Fibroblast of the aortic adventitia (primary cell): ENCODE data around the gene C2CD2. TPM values are rescaled to one million over a fixed set of nuclear protein-coding genes. Genes with fewer than 3 reads are reported as not detected.

Experiments
- DNase-seq: peaks from one replicate; pipeline ENCODE4 v3.0.0-alpha.2; 2010; ENCODE audit warnings: low read depth
- H3K4me3 ChIP-seq: 2 replicates; pipeline ENCODE4 v1.5.1; 2011; ENCODE audit warnings: low read depth, mild to moderate bottlenecking, control low read depth, low read length, moderate library complexity
- total RNA-seq: library from RNA; depleted of rRNA; stranded (reverse); fragments of >200 nt; gene quantifications from 2 replicates; pipeline ENCODE4 v1.2.3, GENCODE V29; 2012; ENCODE audit warnings: low replicate concordance
- TF ChIP-seq, protein P1 (sequence below): IDR thresholded peaks from 2 replicates; pipeline ENCODE4 v1.5.1; 2011; ENCODE audit warnings: mild to moderate bottlenecking, low read length, control low read depth, inconsistent platforms; ENCODE audit not compliant: insufficient read depth

The C2CD2 gene
- total RNA-seq, 1 donor = 20.2 TPM

DNA sequence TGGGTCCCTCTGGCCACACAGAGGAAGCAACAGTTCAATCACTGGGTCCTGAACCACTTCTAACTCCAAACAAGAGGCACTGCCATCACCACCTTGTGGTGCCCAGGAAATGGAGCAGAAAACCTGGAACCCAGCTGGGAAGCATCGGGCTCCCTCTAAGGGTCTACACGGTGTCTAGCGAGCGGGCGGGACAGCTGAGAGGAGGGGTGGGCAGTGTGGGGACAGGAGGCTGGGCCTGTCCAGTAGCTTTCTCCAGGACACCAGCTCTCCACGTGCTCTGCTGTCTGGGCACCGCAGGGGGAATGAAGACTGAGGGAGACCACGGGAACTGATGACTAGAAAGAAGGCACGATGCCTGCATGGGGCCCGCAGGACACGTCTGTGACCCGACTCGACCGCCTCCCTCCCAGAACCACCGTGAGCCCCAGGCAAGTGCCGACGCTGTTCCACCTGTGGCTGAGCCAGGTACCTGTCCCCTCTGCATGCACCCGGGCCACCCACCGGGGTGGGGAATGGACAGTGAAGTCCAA, 69.3 kb downstream of the C2CD2 start:
- TF ChIP-seq, protein P1, sequence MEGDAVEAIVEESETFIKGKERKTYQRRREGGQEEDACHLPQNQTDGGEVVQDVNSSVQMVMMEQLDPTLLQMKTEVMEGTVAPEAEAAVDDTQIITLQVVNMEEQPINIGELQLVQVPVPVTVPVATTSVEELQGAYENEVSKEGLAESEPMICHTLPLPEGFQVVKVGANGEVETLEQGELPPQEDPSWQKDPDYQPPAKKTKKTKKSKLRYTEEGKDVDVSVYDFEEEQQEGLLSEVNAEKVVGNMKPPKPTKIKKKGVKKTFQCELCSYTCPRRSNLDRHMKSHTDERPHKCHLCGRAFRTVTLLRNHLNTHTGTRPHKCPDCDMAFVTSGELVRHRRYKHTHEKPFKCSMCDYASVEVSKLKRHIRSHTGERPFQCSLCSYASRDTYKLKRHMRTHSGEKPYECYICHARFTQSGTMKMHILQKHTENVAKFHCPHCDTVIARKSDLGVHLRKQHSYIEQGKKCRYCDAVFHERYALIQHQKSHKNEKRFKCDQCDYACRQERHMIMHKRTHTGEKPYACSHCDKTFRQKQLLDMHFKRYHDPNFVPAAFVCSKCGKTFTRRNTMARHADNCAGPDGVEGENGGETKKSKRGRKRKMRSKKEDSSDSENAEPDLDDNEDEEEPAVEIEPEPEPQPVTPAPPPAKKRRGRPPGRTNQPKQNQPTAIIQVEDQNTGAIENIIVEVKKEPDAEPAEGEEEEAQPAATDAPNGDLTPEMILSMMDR = no peak
- no peak overlapping the region for H3K4me3 ChIP-seq
- DNase-seq = no peak

DNA sequence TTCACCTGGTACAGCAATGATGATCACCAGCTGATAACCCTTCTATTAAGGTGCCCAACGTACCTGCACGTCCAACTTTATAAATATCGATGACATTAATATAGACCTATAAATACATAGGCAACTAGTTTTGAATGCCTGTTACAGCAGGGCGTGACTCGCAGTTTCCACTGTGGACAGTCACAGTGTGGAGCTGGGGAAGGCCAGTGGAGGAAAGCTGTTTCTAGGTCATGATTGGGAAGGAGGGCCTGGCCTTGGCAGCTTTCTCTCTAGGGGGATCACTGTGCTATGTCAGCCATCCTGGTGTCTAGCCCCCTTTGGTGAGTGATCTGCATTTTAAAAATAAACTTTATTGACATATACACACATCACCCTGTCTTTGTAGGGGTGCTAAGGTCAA, 70.2 kb downstream of the C2CD2 start:
- H3K4me3 ChIP-seq = no peak overlapping the region
- no peak for DNase-seq
- TF ChIP-seq, protein P1 = no peak

DNA sequence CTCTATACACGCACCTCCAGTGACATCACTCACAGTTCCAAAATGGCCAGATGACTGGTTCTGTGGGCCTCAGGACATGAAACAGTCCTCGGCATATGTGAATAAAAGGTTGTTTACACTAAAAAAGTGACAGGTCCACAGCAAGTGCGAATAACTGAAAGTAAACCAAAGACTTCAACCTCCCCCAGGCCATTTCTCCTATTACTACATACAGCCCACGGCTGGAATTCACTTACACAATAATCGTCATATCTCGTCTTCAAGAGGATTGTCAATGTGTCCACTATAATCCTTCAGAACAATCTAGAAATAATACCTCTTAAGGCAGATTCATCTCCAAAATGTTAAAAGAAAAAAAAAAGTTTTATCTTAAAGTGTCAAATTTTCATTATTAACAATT, 72.8 kb downstream of the C2CD2 start:
- TF ChIP-seq, protein P1 = no peak
- H3K4me3 ChIP-seq = no peak overlapping the region
- no peak for DNase-seq

DNA sequence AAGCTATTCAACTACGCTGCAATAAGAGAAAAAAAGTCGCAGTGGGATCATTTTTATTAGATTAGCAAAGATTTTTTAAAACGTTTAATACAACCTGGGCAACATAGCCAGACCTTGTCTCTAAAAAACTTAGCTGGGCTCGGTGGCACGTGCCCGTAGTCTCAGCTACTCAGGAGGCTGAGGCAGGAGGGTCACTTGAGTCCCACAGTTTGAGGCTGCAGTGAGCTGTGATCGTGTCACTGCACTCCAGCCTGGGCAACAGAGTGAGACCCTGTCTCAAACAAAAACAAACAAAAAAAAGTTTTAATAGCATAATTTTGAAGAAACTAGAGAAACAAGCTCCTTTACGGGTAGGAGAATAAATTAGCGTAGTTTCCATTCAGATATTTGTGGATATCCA, 73.7 kb downstream of the C2CD2 start:
- DNase-seq = no peak
- peak overlapping the region; percentile 6 for H3K4me3 ChIP-seq

DNA sequence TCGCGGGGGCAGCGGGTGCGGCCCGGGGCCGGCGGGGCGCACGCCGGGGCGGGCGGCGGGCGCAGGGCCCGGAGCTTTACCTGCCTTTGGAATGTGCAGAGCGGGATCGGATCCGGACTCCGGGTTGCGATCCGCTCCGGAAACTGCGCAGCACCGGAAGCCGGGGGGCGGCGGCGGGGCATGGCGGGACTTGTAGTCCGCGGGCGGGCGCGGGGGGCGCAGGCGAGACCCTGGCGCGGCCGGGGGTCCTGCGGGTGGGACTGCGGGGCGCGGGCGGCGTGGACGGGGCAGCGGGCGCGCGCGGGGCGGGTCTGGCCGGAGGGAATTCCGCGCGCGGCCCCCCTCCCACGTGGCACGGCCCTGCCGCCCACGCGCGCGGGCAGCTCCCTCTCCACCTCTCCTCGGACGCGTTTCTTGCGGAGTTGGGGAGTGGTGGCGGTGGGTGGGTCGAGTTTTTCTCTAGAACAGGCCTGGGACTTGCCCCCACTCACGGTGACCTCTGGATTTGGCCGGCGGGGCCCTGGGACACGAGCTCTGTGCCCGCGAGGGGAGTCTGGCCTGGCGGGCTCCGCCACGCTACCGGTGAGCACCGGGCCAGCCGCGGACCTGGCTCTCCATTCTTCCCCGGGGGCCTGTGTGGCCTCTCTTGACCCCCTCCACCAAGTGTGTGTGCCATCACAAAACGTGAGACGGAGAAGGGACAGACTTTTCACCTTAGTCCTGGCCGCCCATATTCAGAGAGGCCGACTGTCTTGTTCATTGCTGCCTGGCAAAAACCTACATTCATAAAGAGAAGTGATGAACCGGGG, 74.4 kb downstream of the C2CD2 start, which contains the start of gene PRDM15:
Gene PRDM15, minus strand, starts transcription at position 155 of the 809 bp plus-strand sequence. CDS start 18,981 bp downstream, outside the sequence.
- TF ChIP-seq, protein P1 = no peak
- DNase-seq = peak; percentile 83
- H3K4me3 ChIP-seq = peak within 1 kb of the TSS; percentile 88

More for the DNA sequence above, 73.7 kb downstream of the C2CD2 start:
- TF ChIP-seq, protein P1 = no peak

DNA sequence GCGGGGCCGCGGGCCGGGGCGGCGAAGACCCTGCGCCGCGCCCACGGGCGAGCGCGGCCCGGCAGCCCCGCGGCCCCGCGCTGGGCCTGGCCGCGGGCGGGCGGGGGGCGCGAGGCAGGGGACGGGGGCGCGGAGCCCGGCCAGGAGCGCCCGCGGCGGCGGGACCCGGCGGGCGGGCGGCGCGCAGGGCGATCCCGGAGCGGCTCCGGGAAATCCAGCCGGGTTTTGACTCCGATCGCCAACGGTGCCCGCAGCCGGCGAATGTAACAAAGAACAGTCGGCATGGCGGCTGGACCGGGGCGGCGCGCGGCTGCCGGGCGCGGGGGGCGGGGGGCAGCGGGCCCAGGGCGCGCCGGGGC, 75.0 kb downstream of the C2CD2 start:
- DNase-seq = peak; percentile 84
- TF ChIP-seq, protein P1 = no peak
- peak overlapping the region; percentile 88 for H3K4me3 ChIP-seq
